ENCODE results near the gene ZNF782. TPM values are rescaled to one million over a fixed set of nuclear protein-coding genes. Genes with fewer than 3 reads are reported as not detected.
"Not testable (repeated sequence)": the region's sequence is repeated elsewhere in the genome, so short reads cannot be mapped to it uniquely, and the experiment has no call there.

The ZNF782 gene
- total and polyA plus RNA-seq, 2 donors from 2014 or later: 2.7 to 7.0 TPM

DNA sequence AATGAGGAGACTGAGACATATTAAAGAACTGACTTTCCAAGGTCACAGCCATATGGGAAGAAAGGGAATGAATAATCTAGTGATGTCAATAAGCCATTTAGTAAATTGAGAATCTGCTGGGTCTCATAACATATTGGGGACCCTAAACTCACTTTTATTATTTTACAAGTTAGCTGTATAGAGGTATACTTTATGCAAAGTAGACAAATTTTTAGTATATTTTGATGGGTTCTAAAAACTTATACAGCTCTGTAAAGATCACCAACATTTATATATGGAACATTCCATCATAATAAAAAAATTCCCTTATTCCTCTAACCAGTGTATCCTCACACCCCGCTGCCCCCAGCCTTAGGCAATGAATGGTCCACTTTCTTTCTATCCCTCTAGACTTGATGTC is 40.7 kb downstream of the ZNF782 start:
- TF ChIP-seq, protein P1, sequence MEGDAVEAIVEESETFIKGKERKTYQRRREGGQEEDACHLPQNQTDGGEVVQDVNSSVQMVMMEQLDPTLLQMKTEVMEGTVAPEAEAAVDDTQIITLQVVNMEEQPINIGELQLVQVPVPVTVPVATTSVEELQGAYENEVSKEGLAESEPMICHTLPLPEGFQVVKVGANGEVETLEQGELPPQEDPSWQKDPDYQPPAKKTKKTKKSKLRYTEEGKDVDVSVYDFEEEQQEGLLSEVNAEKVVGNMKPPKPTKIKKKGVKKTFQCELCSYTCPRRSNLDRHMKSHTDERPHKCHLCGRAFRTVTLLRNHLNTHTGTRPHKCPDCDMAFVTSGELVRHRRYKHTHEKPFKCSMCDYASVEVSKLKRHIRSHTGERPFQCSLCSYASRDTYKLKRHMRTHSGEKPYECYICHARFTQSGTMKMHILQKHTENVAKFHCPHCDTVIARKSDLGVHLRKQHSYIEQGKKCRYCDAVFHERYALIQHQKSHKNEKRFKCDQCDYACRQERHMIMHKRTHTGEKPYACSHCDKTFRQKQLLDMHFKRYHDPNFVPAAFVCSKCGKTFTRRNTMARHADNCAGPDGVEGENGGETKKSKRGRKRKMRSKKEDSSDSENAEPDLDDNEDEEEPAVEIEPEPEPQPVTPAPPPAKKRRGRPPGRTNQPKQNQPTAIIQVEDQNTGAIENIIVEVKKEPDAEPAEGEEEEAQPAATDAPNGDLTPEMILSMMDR (IDR thresholded peaks at IDR 0.05; ENCODE audit: borderline replicate concordance, extremely low read depth, insufficient read depth): no peak
- no peak overlapping the region for H3K9ac ChIP-seq (ENCODE audit: low read length in 3 of 3)
- H3K4me3 ChIP-seq (ENCODE audit: low read length in 3 of 3): no peak overlapping the region
- no peak overlapping the region for H3K27ac ChIP-seq (ENCODE audit: low read depth in 2 of 2, low read length in 2 of 2)
- intact Hi-C loops (cut with DNase I): no loop called here
- FAIRE-seq (no peak), DNase-seq (no peak)
- H3K36me3 ChIP-seq (ENCODE audit: control insufficient read depth in 2 of 3, insufficient read depth in 3 of 3, low read length in 3 of 3): peaks cover 2 to 4% (median 3%) of the 10 kb centered on the region in 3 donors
- no peaks in the 10 kb centered on the region for H3K4me1 ChIP-seq (ENCODE audit: control insufficient read depth in 2 of 3, insufficient read depth in 2 of 3, low read depth in 1 of 3, low read length in 3 of 3)
- peaks cover 2 to 84% (median 35%) of the 10 kb centered on the region in 3 donors for H3K9me3 ChIP-seq (ENCODE audit: control insufficient read depth in 2 of 3, insufficient read depth in 1 of 3, low read length in 3 of 3)
- H3K27me3 ChIP-seq (ENCODE audit: control insufficient read depth, insufficient read depth, low read length): no peaks in the 10 kb centered on the region

DNA sequence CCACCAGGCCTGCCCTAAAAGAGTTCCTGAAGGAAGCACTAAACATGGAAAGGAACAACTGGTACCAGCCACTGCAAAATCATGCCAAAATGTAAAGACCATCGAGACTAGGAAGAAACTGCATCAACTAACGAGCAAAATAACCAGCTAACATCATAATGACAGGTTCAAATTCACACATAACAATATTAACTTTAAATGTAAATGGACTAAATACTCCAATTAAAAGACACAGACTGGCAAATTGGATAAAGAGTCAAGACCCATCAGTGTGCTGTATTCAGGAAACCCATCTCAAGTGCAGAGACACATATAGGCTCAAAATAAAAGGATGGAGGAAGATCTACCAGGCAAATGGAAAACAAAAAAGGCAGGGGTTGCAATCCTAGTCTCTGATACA is 55.4 kb downstream of the ZNF782 start:
- H3K4me3 ChIP-seq (ENCODE audit: low read length in 3 of 3); H3K27me3 ChIP-seq (ENCODE audit: control insufficient read depth, insufficient read depth, low read length); H3K27ac ChIP-seq (ENCODE audit: low read depth in 2 of 2, low read length in 2 of 2); FAIRE-seq; intact Hi-C loops (cut with DNase I); H3K4me1 ChIP-seq (ENCODE audit: control insufficient read depth in 2 of 3, insufficient read depth in 2 of 3, low read depth in 1 of 3, low read length in 3 of 3); H3K9ac ChIP-seq (ENCODE audit: low read length in 3 of 3); DNase-seq: not testable (repeated sequence)
- peaks cover 0 to 22% (median 8%) of the 10 kb centered on the region in 3 donors for H3K36me3 ChIP-seq (ENCODE audit: control insufficient read depth in 2 of 3, insufficient read depth in 3 of 3, low read length in 3 of 3)
- peaks cover 0 to 38% (median 18%) of the 10 kb centered on the region in 3 donors for H3K9me3 ChIP-seq (ENCODE audit: control insufficient read depth in 2 of 3, insufficient read depth in 1 of 3, low read length in 3 of 3)

DNA sequence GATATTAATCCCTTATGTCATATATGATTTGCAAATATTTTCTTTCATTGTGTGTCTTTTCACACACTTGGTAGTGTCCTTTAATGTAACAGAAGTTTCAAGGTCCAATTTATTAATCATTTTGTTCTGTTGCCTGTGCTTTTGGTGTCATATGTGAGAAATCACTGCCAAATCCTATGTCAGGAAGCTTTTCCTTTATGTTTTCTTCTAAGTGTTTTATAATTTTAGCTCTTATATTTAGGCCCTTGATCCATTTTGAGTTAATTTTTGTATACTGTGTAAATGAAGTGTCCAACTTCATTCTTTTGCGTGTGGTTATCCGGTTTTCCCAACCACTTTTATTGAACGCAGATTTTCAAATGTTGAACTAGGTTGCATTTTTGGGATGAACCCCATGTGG is 70.3 kb downstream of the ZNF782 start:
- no peak overlapping the region for H3K4me3 ChIP-seq (ENCODE audit: low read length in 3 of 3)
- H3K4me1 ChIP-seq (ENCODE audit: control insufficient read depth in 2 of 3, insufficient read depth in 2 of 3, low read depth in 1 of 3, low read length in 3 of 3): no peaks in the 10 kb centered on the region
- TF ChIP-seq, protein P1 (IDR thresholded peaks at IDR 0.05; ENCODE audit: borderline replicate concordance, extremely low read depth, insufficient read depth): no peak
- FAIRE-seq: no peak
- peaks cover 0 to 7% (median 0%) of the 10 kb centered on the region in 3 donors for H3K9me3 ChIP-seq (ENCODE audit: control insufficient read depth in 2 of 3, insufficient read depth in 1 of 3, low read length in 3 of 3)
- H3K36me3 ChIP-seq (ENCODE audit: control insufficient read depth in 2 of 3, insufficient read depth in 3 of 3, low read length in 3 of 3): no peaks in the 10 kb centered on the region
- intact Hi-C loops (cut with DNase I): no loop called here
- no peak overlapping the region for H3K9ac ChIP-seq (ENCODE audit: low read length in 3 of 3)
- no peak overlapping the region for H3K27ac ChIP-seq (ENCODE audit: low read depth in 2 of 2, low read length in 2 of 2)
- no peaks in the 10 kb centered on the region for H3K27me3 ChIP-seq (ENCODE audit: control insufficient read depth, insufficient read depth, low read length)
- no peak for DNase-seq

DNA sequence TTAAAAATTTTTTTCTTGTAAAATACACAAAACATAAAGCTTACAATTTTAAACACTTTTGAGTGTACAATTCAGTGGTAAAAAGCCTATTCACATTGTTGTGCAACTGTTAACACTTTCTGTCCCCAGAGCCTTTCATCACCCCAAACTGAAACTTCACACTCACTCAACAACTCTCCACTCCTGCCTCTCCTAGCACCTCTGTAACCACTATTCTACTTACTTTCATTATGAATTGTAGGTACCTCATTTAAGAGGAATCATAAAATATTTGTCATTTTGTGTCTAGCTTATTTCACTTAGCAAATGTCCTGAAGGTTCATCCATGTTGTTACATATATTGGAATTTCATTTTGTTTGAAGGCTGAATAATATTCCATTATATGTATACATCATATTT is 72.1 kb downstream of the ZNF782 start:
- TF ChIP-seq, protein P1 (IDR thresholded peaks at IDR 0.05; ENCODE audit: borderline replicate concordance, extremely low read depth, insufficient read depth): no peak
- intact Hi-C loops (cut with DNase I): no loop called here
- Histone ChIP-seq H3K9ac (ENCODE audit: low read length in 3 of 3) (no peak overlapping the region), H3K36me3 (ENCODE audit: control insufficient read depth in 2 of 3, insufficient read depth in 3 of 3, low read length in 3 of 3) (no peaks in the 10 kb centered on the region), H3K4me1 (ENCODE audit: control insufficient read depth in 2 of 3, insufficient read depth in 2 of 3, low read depth in 1 of 3, low read length in 3 of 3) (peaks cover 0 to 2% (median 0%) of the 10 kb centered on the region in 3 donors), H3K4me3 (ENCODE audit: low read length in 3 of 3) (no peak overlapping the region), H3K9me3 (ENCODE audit: control insufficient read depth in 2 of 3, insufficient read depth in 1 of 3, low read length in 3 of 3) (peaks cover 0 to 7% (median 0%) of the 10 kb centered on the region in 3 donors), H3K27ac (ENCODE audit: low read depth in 2 of 2, low read length in 2 of 2) (no peak overlapping the region), H3K27me3 (ENCODE audit: control insufficient read depth, insufficient read depth, low read length) (no peaks in the 10 kb centered on the region)
- no peak for FAIRE-seq
- no peak for DNase-seq
